Body of pancreas (tissue), 4 donors: ENCODE results near the gene CCDC68. TPM values are rescaled to one million over a fixed set of nuclear protein-coding genes. Genes with fewer than 3 reads are reported as not detected.
A peak's percentile ranks its signal among the peaks of the same experiment; 100 is the strongest.

Source experiments
- ATAC-seq: fragments of 150-250 bp; one replicate; pipeline ENCODE4 v1.9.1; 2016
- DNase-seq, 4 donors: peaks; one replicate each; pipeline ENCODE4 v3.0.0-alpha.2; 2019
- H3K27ac ChIP-seq, 4 donors: fragments of 200-600 bp; sonication (generic); 1 replicate in 3 of 4; 2 replicates in 1 of 4; pipeline versions ENCODE4 v1.5.1 to v1.6.1; 2016 to 2019; ENCODE audit warnings: mild to moderate bottlenecking in 1 of 4, mixed read lengths in 1 of 4, moderate library complexity in 1 of 4
- H3K27me3 ChIP-seq, 2 donors: fragments of 200-600 bp; sonication (generic); one replicate each; pipeline ENCODE4 v1.6.0; 2016; ENCODE audit warnings: mild to moderate bottlenecking in 1 of 2
- H3K36me3 ChIP-seq, 2 donors: fragments of 200-600 bp; sonication (generic); replicated peaks in 1 of 2; 2 replicates each; pipeline ENCODE4 v1.5.1; 2016; ENCODE audit warnings: low read depth in 2 of 2; ENCODE audit not compliant: insufficient read depth in 1 of 2
- H3K4me1 ChIP-seq: fragments of 200-600 bp; sonication (generic); one replicate; pipeline ENCODE4 v1.6.0; 2016
- H3K4me3 ChIP-seq, 2 donors: fragments of 200-600 bp; sonication (generic); 1 replicate in 1 of 2; 2 replicates in 1 of 2; pipeline ENCODE4 v1.5.1; 2016 to 2019
- H3K9me3 ChIP-seq, 3 donors: fragments of 200-600 bp; sonication (generic); 1 replicate in 2 of 3; 2 replicates in 1 of 3; pipeline ENCODE4 v1.5.1; 2016
- POLR2A ChIP-seq, 3 donors: fragments of 450-650 bp; IDR thresholded peaks; one replicate each; pipeline ENCODE4 v1.6.1; 2016; ENCODE audit warnings: antibody characterized with exemption in 3 of 3, mild to moderate bottlenecking in 2 of 3
- WGBS, 2 donors: methylation state at CpG; one replicate each; pipeline ENCODE4 v1.1.5; 2017; 5-methylcytosine and 5-hydroxymethylcytosine counted together
- intact Hi-C: fragments of 100-400 bp; cut with DNase I; formaldehyde crosslinking; loops from one replicate; pipeline ENCODE4 v1.15.1; 2023
- total RNA-seq, 2 donors: library from RNA; depleted of rRNA; stranded (reverse); fragments of >200 nt; gene quantifications; one replicate each; pipeline ENCODE4 v1.1.0, GENCODE V29; 2016
- TF ChIP-seq, protein P1 (sequence below), 7 experiments: fragments of 450-650 bp in 4 of 7; fragments of 200-600 bp in 3 of 7; sonication (generic) in 3 of 7; IDR thresholded peaks; one replicate each; pipeline ENCODE4 v1.5.1; 2016 to 2019; ENCODE audit warnings: antibody characterized with exemption in 7 of 7

Gene CCDC68
- total RNA-seq, 2 donors from 2014 or later, result 5.3 to 13.0 TPM

DNA sequence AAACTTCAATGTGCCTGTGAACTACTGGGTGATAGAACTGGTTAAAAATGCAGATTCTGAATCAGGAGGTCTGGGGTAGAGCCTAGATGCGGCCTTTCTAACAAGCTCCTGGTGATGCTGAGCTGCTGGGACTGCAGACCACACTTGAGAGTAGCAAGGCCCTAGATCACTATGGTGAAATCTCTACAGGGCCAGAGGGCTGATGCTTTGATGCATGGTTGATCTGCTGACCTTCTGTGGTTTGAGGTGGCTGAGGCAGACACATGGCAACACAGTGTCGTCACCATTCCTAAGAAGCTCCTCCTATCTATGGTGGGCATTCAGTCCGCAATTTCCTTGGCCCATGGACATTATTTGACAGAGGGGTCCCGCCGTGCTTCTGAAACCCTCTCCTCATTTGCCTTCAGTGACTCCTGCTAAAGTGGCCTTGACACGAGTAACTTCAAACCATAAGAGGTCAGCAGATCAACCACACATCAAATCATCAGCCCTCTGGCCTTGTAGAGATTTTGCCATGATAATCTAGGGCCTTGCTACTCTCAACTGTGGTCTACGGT, 19.8 kb downstream of the CCDC68 start:
- no peak for ATAC-seq
- intact Hi-C loops, result no loop called here
- no peaks in the 10 kb centered on the region for H3K4me1 ChIP-seq
- no peak overlapping the region for H3K4me3 ChIP-seq
- DNase-seq, result no peak
- H3K27ac ChIP-seq, result no peak overlapping the region
- H3K9me3 ChIP-seq, result no peaks in the 10 kb centered on the region
- H3K27me3 ChIP-seq, result no peaks in the 10 kb centered on the region
- H3K36me3 ChIP-seq, result no peaks in the 10 kb centered on the region
- WGBS, 2 donors, result 81 to 88% methylated on average over 7 of the region's 7 CpGs
- TF ChIP-seq POLR2A (IDR thresholded peaks at IDR 0.05), result no peak
- TF ChIP-seq, protein P1, sequence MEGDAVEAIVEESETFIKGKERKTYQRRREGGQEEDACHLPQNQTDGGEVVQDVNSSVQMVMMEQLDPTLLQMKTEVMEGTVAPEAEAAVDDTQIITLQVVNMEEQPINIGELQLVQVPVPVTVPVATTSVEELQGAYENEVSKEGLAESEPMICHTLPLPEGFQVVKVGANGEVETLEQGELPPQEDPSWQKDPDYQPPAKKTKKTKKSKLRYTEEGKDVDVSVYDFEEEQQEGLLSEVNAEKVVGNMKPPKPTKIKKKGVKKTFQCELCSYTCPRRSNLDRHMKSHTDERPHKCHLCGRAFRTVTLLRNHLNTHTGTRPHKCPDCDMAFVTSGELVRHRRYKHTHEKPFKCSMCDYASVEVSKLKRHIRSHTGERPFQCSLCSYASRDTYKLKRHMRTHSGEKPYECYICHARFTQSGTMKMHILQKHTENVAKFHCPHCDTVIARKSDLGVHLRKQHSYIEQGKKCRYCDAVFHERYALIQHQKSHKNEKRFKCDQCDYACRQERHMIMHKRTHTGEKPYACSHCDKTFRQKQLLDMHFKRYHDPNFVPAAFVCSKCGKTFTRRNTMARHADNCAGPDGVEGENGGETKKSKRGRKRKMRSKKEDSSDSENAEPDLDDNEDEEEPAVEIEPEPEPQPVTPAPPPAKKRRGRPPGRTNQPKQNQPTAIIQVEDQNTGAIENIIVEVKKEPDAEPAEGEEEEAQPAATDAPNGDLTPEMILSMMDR (IDR thresholded peaks at IDR 0.05), result no peak

DNA sequence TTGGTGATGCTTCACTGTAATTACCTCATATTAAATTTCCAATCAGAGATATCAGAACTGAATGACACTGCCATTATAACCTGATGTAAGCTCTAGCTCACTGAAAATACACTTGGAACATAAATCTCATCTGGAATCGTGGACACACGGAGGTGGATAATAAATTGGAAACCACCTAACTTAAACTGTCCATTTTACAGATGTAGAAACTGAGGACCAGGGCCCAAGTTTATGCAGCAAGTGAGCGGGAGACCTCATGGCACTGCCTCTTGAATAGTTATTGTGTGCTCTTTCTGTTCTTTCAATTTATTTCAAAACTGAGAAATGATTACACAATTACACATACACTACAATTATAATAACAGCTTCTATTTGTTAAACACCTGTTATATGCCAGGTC, 20.8 kb downstream of the CCDC68 start:
- Histone ChIP-seq H3K4me3 (no peak overlapping the region), H3K4me1 (no peaks in the 10 kb centered on the region), H3K9me3 (no peaks in the 10 kb centered on the region), H3K27ac (no peak overlapping the region), H3K27me3 (no peaks in the 10 kb centered on the region), H3K36me3 (no peaks in the 10 kb centered on the region)
- DNase-seq (no peak), ATAC-seq (no peak)
- WGBS, 2 donors, result 96 to 98% methylated on average over 3 of the region's 3 CpGs
- TF ChIP-seq POLR2A (IDR thresholded peaks at IDR 0.05), result no peak
- TF ChIP-seq, protein P1 (IDR thresholded peaks at IDR 0.05), result no peak
- intact Hi-C loops, result no loop called here

DNA sequence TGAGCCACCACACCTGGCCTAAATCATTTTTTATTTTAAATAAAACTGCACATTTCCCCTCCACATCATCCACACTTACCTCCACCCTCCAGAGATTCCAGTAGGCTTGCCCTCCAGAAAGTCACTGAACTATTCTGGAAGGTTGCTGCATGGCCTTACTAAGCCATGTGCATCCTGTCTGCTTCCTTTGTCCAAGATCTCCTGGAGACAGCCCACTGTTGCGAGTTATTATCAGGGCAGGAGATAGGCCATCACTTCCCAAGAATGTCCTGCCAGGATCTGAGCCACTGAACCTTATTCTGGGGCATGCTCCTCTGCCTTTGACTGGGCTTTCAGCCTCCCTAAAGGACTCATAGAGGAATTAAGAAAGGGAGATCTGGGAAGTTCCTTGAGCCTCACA, 26.8 kb downstream of the CCDC68 start:
- WGBS, 2 donors, result 44 to 55% methylated on average over 1 of the region's 1 CpG
- TF ChIP-seq, protein P1 (IDR thresholded peaks at IDR 0.05), result no peak
- TF ChIP-seq POLR2A (IDR thresholded peaks at IDR 0.05), result no peak
- H3K27ac ChIP-seq, result no peak overlapping the region
- ATAC-seq, result no peak
- no peaks in the 10 kb centered on the region for H3K27me3 ChIP-seq
- DNase-seq, result no peak
- intact Hi-C loops, result no loop called here
- H3K9me3 ChIP-seq, result no peaks in the 10 kb centered on the region
- no peak overlapping the region for H3K4me3 ChIP-seq
- no peaks in the 10 kb centered on the region for H3K4me1 ChIP-seq
- no peaks in the 10 kb centered on the region for H3K36me3 ChIP-seq

DNA sequence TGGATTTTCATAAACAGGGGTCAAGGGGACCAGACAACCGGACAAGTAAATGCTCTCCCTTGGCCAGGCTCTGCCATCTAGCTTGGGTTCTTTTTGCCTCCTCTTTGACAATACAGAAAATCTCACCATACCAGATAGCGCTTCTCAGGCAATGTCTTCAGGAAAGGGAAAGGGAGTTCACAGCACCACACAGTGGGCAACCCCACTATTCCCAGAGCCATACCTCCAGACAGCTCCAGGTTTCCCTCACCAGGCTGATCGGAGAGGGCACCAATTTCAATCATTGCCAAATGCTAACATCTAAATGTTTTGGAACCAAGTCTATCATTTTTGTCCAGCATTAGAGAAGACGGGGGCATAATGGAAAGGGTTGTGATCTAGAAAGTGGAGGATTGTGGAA, 28.1 kb downstream of the CCDC68 start:
- H3K36me3 ChIP-seq, result no peaks in the 10 kb centered on the region
- TF ChIP-seq, protein P1 (IDR thresholded peaks at IDR 0.05), result peak in 1 of 7 experiments; percentile 17
- TF ChIP-seq POLR2A (IDR thresholded peaks at IDR 0.05), result no peak
- H3K4me1 ChIP-seq, result no peaks in the 10 kb centered on the region
- H3K9me3 ChIP-seq, result no peaks in the 10 kb centered on the region
- WGBS, 2 donors, result 92 to 95% methylated on average over 4 of the region's 4 CpGs
- DNase-seq, result no peak
- intact Hi-C loops, result no loop called here
- H3K4me3 ChIP-seq, result no peak overlapping the region
- H3K27me3 ChIP-seq, result no peaks in the 10 kb centered on the region
- ATAC-seq, result no peak
- no peak overlapping the region for H3K27ac ChIP-seq

DNA sequence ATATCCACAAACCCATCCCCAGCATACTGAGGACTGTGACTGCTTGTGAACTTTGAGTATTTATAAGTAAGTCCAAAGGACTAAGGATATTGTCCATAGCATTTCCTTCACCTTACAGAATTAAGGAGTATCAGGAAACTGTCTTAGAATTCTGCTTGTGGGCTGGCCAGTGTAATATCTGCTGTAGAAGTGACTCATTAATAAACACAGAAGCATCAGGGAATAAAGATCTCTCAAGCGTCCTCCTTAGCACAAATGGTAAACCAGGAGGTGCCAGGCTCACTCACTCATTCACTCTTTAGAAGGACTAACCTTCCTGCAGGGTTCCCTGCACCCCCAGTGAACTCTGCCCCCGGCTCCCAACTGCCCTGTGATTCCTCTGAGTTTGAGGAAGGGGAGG, 31.0 kb downstream of the CCDC68 start:
- Histone ChIP-seq H3K27me3 (no peaks in the 10 kb centered on the region), H3K4me3 (no peak overlapping the region), H3K36me3 (no peaks in the 10 kb centered on the region), H3K27ac (no peak overlapping the region), H3K9me3 (no peaks in the 10 kb centered on the region), H3K4me1 (no peaks in the 10 kb centered on the region)
- no peak for DNase-seq
- 79 to 88% methylated on average over 2 of the region's 2 CpGs for WGBS, 2 donors
- no peak for TF ChIP-seq POLR2A (IDR thresholded peaks at IDR 0.05)
- TF ChIP-seq, protein P1 (IDR thresholded peaks at IDR 0.05), result no peak
- intact Hi-C loops, result no loop called here
- no peak for ATAC-seq
